ENCODE results near the gene MAP3K13. TPM values are rescaled to one million over a fixed set of nuclear protein-coding genes. Genes with fewer than 3 reads are reported as not detected.
"Not testable (repeated sequence)": the region's sequence is repeated elsewhere in the genome, so short reads cannot be mapped to it uniquely, and the experiment has no call there.

The MAP3K13 gene
- total RNA-seq, 1 experiment from 2014 or later, result 10.6 TPM

DNA sequence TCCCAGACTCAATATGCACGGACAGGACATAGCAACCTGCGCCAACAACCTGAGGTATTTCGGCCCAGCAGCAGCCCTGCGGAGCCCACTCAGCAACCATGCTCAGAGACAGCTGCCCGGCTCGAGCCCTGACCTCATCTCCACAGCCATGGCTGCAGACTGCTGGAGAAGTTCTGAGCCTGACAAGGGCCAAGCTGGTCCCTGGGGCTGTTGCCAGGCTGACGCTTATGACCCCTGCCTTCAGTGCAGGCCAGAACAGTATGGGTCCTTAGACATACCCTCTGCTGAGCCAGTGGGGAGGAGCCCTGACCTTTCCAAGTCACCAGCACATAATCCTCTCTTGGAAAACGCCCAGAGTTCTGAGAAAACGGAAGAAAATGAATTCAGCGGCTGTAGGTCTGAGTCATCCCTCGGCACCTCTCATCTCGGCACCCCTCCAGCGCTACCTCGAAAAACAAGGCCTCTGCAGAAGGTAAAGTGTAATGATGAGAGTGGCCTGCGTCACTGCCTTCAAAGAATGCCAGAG lies 110.4 kb downstream of the MAP3K13 start:
- Mint-ChIP-seq H3K9me3 (no peaks in the 10 kb centered on the region), H3K36me3 (ENCODE audit: insufficient read depth in 1 of 3, low read depth in 3 of 3) (no peaks in the 10 kb centered on the region; a peak in 1 of 7 replicates), H3K27me3 (ENCODE audit: low read depth) (no peaks in the 10 kb centered on the region), H3K4me1 (peaks cover 6% of the 10 kb centered on the region in 2 experiments), H3K27ac (peak overlapping the region in 1 of 3 experiments; percentile 8; a peak in 1 of 7 replicates), H3K4me3 (no peak overlapping the region)
- Histone ChIP-seq H3K23me2 (ENCODE audit: insufficient read length, low read depth, low read length, poor library complexity, severe bottlenecking) (no peaks in the 10 kb centered on the region), H3K4me1 (ENCODE audit: insufficient read depth, low read length) (no peaks in the 10 kb centered on the region; the same call in 1 of the 2 replicates), H2BK5ac (ENCODE audit: insufficient read length, low read length) (no peak overlapping the region), H2BK15ac (ENCODE audit: low read depth, low read length) (no peak overlapping the region), H2BK12ac (ENCODE audit: insufficient read length, low read depth, low read length) (no peak overlapping the region), H3K9me3 (ENCODE audit: control insufficient read depth, low read depth, low read length) (no peaks in the 10 kb centered on the region), H2BK120ac (ENCODE audit: low read depth, low read length, poor library complexity, severe bottlenecking) (no peak overlapping the region), H3T11ph (ENCODE audit: low read length) (no peak overlapping the region), H3K79me2 (ENCODE audit: insufficient read depth, low read length) (no peaks in the 10 kb centered on the region), H4K8ac (replicated peaks; ENCODE audit: insufficient read length, low read depth, low read length) (no peak overlapping the region), H2AK5ac (ENCODE audit: insufficient read length, low read length) (no peak overlapping the region), H3K27ac (ENCODE audit: insufficient read length, low read depth, low read length) (no peak overlapping the region), H3K4me2 (ENCODE audit: insufficient read depth, insufficient read length, low read length) (no peak overlapping the region), H3K79me1 (ENCODE audit: insufficient read depth, low read depth, low read length, poor library complexity, severe bottlenecking) (no peaks in the 10 kb centered on the region), H2AFZ (ENCODE audit: low read length) (no peak overlapping the region), H3K9ac (ENCODE audit: extremely low read depth, insufficient read length, low read length) (no peak overlapping the region), H2BK20ac (ENCODE audit: low read depth, low read length, poor library complexity, severe bottlenecking) (no peak overlapping the region), H4K5ac (ENCODE audit: insufficient read length, low read depth, low read length) (no peak overlapping the region), H4K20me1 (ENCODE audit: control insufficient read depth, insufficient read depth, insufficient read length) (no peaks in the 10 kb centered on the region), H3K18ac (ENCODE audit: insufficient read length, low read depth, low read length) (no peak overlapping the region), H3K23ac (ENCODE audit: insufficient read length, low read depth, low read length) (no peak overlapping the region), H3K27me3 (ENCODE audit: insufficient read depth, low read length) (no peaks in the 10 kb centered on the region), H3K14ac (ENCODE audit: insufficient read depth, low read length) (no peak overlapping the region), H4K91ac (ENCODE audit: insufficient read length, low read depth, low read length) (no peak overlapping the region), H3K56ac (ENCODE audit: insufficient read length, low read depth, low read length) (no peak overlapping the region), H3K4ac (ENCODE audit: low read depth, low read length) (no peak overlapping the region)
- no peak for DNase-seq
- WGBS (ENCODE audit: extremely low coverage, insufficient read length, low lambda C conversion rate), result no CpG with 5 or more reads among the region's 15 CpGs
- TF ChIP-seq, protein P1, sequence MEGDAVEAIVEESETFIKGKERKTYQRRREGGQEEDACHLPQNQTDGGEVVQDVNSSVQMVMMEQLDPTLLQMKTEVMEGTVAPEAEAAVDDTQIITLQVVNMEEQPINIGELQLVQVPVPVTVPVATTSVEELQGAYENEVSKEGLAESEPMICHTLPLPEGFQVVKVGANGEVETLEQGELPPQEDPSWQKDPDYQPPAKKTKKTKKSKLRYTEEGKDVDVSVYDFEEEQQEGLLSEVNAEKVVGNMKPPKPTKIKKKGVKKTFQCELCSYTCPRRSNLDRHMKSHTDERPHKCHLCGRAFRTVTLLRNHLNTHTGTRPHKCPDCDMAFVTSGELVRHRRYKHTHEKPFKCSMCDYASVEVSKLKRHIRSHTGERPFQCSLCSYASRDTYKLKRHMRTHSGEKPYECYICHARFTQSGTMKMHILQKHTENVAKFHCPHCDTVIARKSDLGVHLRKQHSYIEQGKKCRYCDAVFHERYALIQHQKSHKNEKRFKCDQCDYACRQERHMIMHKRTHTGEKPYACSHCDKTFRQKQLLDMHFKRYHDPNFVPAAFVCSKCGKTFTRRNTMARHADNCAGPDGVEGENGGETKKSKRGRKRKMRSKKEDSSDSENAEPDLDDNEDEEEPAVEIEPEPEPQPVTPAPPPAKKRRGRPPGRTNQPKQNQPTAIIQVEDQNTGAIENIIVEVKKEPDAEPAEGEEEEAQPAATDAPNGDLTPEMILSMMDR (conservative IDR thresholded peaks at IDR 0.05), result no peak

DNA sequence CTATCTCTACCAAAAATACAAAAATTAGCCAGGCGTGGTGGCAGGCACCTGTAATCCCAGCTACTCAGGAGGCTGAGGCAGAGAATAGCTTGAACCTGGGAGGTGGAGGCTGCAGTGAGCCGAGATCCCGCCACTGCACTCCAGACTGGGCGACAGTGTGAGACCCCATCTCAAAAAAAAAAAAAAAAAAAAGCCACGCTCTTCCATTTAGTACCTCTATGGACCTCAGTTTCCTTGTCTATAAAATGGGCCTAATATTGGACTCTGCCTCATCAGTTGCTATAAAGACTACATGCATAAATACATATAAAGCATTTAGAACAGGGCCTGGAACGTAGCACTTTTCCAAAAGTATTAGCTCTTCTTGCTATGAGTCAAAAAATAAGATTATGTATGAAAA lies 112.0 kb downstream of the MAP3K13 start:
- not testable (repeated sequence) for H3K23me2 ChIP-seq (ENCODE audit: insufficient read length, low read depth, low read length, poor library complexity, severe bottlenecking); H4K5ac ChIP-seq (ENCODE audit: insufficient read length, low read depth, low read length); H3K79me1 ChIP-seq (ENCODE audit: insufficient read depth, low read depth, low read length, poor library complexity, severe bottlenecking); H2BK20ac ChIP-seq (ENCODE audit: low read depth, low read length, poor library complexity, severe bottlenecking); H3K79me2 ChIP-seq (ENCODE audit: insufficient read depth, low read length); H3K18ac ChIP-seq (ENCODE audit: insufficient read length, low read depth, low read length); H2AK5ac ChIP-seq (ENCODE audit: insufficient read length, low read length); H3K27me3 Mint-ChIP-seq (ENCODE audit: low read depth); H4K91ac ChIP-seq (ENCODE audit: insufficient read length, low read depth, low read length); H2BK15ac ChIP-seq (ENCODE audit: low read depth, low read length); H3K9me3 Mint-ChIP-seq; H3K4me1 Mint-ChIP-seq; H3K9ac ChIP-seq (ENCODE audit: extremely low read depth, insufficient read length, low read length); H3K4me3 Mint-ChIP-seq; H3K14ac ChIP-seq (ENCODE audit: insufficient read depth, low read length); H3K27me3 ChIP-seq (ENCODE audit: insufficient read depth, low read length); H3K23ac ChIP-seq (ENCODE audit: insufficient read length, low read depth, low read length); H3K27ac Mint-ChIP-seq; H2BK5ac ChIP-seq (ENCODE audit: insufficient read length, low read length); H4K20me1 ChIP-seq (ENCODE audit: control insufficient read depth, insufficient read depth, insufficient read length); H2AFZ ChIP-seq (ENCODE audit: low read length); H3K9me3 ChIP-seq (ENCODE audit: control insufficient read depth, low read depth, low read length); H2BK120ac ChIP-seq (ENCODE audit: low read depth, low read length, poor library complexity, severe bottlenecking); H3K4ac ChIP-seq (ENCODE audit: low read depth, low read length); H3K56ac ChIP-seq (ENCODE audit: insufficient read length, low read depth, low read length); H4K8ac ChIP-seq (replicated peaks; ENCODE audit: insufficient read length, low read depth, low read length); H2BK12ac ChIP-seq (ENCODE audit: insufficient read length, low read depth, low read length); H3T11ph ChIP-seq (ENCODE audit: low read length); H3K4me1 ChIP-seq (ENCODE audit: insufficient read depth, low read length); DNase-seq; H3K27ac ChIP-seq (ENCODE audit: insufficient read length, low read depth, low read length); H3K4me2 ChIP-seq (ENCODE audit: insufficient read depth, insufficient read length, low read length); H3K36me3 Mint-ChIP-seq (ENCODE audit: insufficient read depth in 1 of 3, low read depth in 3 of 3)
- no CpG with 5 or more reads among the region's 6 CpGs for WGBS (ENCODE audit: extremely low coverage, insufficient read length, low lambda C conversion rate)

Measured in H9 (cell line).